ENCODE measurements around the gene FHOD3.

GRCh38 chr18:36761186-36761698, 463.7 kb downstream of the FHOD3 start:
- TF ChIP-seq CTCF (IDR thresholded peaks at IDR 0.05; ENCODE audit: insufficient read depth, low read length): no peak
- no peak for TF ChIP-seq POLR2AphosphoS5 (IDR thresholded peaks at IDR 0.05; ENCODE audit: low read depth)
